HepG2 (cell line): ENCODE measurements around the gene WNT7B. TPM values are rescaled to one million over a fixed set of nuclear protein-coding genes. Genes with fewer than 3 reads are reported as not detected.
A peak's percentile ranks its signal among the peaks of the same experiment; 100 is the strongest.

ENCODE experiments used
- ATAC-seq: fragments of 200-7000 bp; cut with Tn5 transposase; 3 replicates; pipeline ENCODE4 v1.9.1; 2020; ENCODE audit warnings: mild to moderate bottlenecking, moderate library complexity
- BruUV-seq: library from RNA; stranded (reverse); fragments of 400-500 nt; replicated peaks from 2 replicates; lab custom pipeline; 2021; lab: Mats Ljungman, UMichigan
- CTCF ChIA-PET: fragments of 300-600 bp; formaldehyde crosslinking; extraction: SDS; loops from one replicate; lab custom pipeline; 2021; ENCODE audit warnings: low total read pairs, inconsistent platforms, low intra/inter-chr PET ratio; lab: Yijun Ruan, JAX
- POLR2A ChIA-PET: fragments of 350-600 bp; sonication (Branson Sonifier 250); formaldehyde crosslinking; loops from one replicate; lab custom pipeline; 2020; ENCODE audit warnings: antibody characterized with exemption, inconsistent platforms; lab: Yijun Ruan, JAX
- DNase-seq: peaks from one replicate; pipeline ENCODE4 v3.0.0-alpha.2; 2015; ENCODE audit warnings: low spot score
- FAIRE-seq: peaks from 3 replicates; lab custom pipeline; 2011; peaks lifted over from hg19 to GRCh38; lab: Jason Lieb, UNC
- H2AFZ ChIP-seq: one replicate; pipeline ENCODE4 v1.6.1; 2011; ENCODE audit warnings: low read length, inconsistent platforms
- H3K27ac ChIP-seq: fragments of 300-600 bp; 3 replicates; pipeline ENCODE4 v1.8.0; 2011; ENCODE audit warnings: mixed run types, mild to moderate bottlenecking, mixed read lengths, low read length, inconsistent platforms; ENCODE audit not compliant: insufficient read depth; ENCODE audit errors: extremely low read length
- H3K27me3 ChIP-seq, 2 experiments: fragments of 200-600 bp in 1 of 2; 2 replicates in 1 of 2; 3 replicates in 1 of 2; pipeline versions ENCODE4 v1.6.0 to v1.8.0; 2011; ENCODE audit warnings: low read length in 2 of 2, mild to moderate bottlenecking in 2 of 2, moderate library complexity in 2 of 2, inconsistent platforms in 1 of 2; ENCODE audit not compliant: insufficient read depth in 2 of 2, control insufficient read depth in 1 of 2
- H3K36me3 ChIP-seq, 2 experiments: fragments of 200-600 bp in 1 of 2; replicated peaks in 1 of 2; 2 replicates in 1 of 2; 3 replicates in 1 of 2; pipeline versions ENCODE4 v1.5.1 to v1.8.0; 2011; ENCODE audit warnings: low read length in 2 of 2, inconsistent platforms in 1 of 2; ENCODE audit not compliant: insufficient read depth in 2 of 2, control insufficient read depth in 1 of 2
- H3K4me1 ChIP-seq: 2 replicates; pipeline ENCODE4 v1.5.1; 2012; ENCODE audit warnings: low read length, inconsistent platforms; ENCODE audit not compliant: insufficient read depth
- H3K4me2 ChIP-seq: 2 replicates; pipeline ENCODE4 v1.6.0; 2011; ENCODE audit warnings: low read depth, low read length, inconsistent platforms
- H3K4me3 ChIP-seq, 3 experiments: fragments of 200-600 bp in 1 of 3; sonication (generic), shearing (Covaris generic) in 1 of 3; replicated peaks in 1 of 3; 2 replicates each; pipeline ENCODE4 v1.5.1; 2011 to 2016; ENCODE audit warnings: low read length in 3 of 3, inconsistent platforms in 2 of 3, low read depth in 2 of 3, mild to moderate bottlenecking in 2 of 3, control low read depth in 1 of 3, mixed read lengths in 1 of 3; ENCODE audit not compliant: insufficient read depth in 1 of 3
- H3K79me2 ChIP-seq: one replicate; pipeline ENCODE4 v1.6.1; 2011; ENCODE audit warnings: low read length, inconsistent platforms; ENCODE audit not compliant: insufficient read depth
- H3K9ac ChIP-seq: 2 replicates; pipeline ENCODE4 v1.6.0; 2011; ENCODE audit warnings: mild to moderate bottlenecking, low read depth, low read length, inconsistent platforms; ENCODE audit not compliant: insufficient read depth
- H3K9me3 ChIP-seq: 2 replicates; pipeline ENCODE4 v1.5.1; 2012; ENCODE audit warnings: mild to moderate bottlenecking, low read length
- H4K20me1 ChIP-seq: 2 replicates; pipeline ENCODE4 v1.6.0; 2011; ENCODE audit warnings: inconsistent platforms, mild to moderate bottlenecking, low read length, moderate library complexity; ENCODE audit not compliant: insufficient read depth
- CENPT ChIP-seq: sonication (generic); formaldehyde crosslinking; IDR thresholded peaks from 2 replicates; pipeline ENCODE4 v1.8.0; 2022; ENCODE audit warnings: low read depth, mild to moderate bottlenecking, moderate library complexity, missing genetic modification reagents
- CERS6 ChIP-seq: sonication (generic); formaldehyde crosslinking; IDR thresholded peaks from 2 replicates; pipeline ENCODE4 v1.5.0; 2020; ENCODE audit warnings: missing genetic modification reagents
- EEA1 ChIP-seq: sonication (generic); formaldehyde crosslinking; IDR thresholded peaks from 2 replicates; pipeline ENCODE4 v1.5.1; 2020; ENCODE audit warnings: mild to moderate bottlenecking, missing genetic modification reagents, borderline replicate concordance
- GMEB1 ChIP-seq: sonication (generic); formaldehyde crosslinking; IDR thresholded peaks from 2 replicates; pipeline ENCODE4 v1.5.1; 2020; ENCODE audit warnings: missing genetic modification reagents, mild to moderate bottlenecking, borderline replicate concordance
- PAF1 ChIP-seq: IDR thresholded peaks from 2 replicates; pipeline ENCODE4 v1.6.1; 2016; ENCODE audit warnings: missing genetic modification reagents, missing compliant biosample characterization
- SIX1 ChIP-seq: sonication (generic); formaldehyde crosslinking; IDR thresholded peaks from 2 replicates; pipeline ENCODE4 v1.4.0; 2020; ENCODE audit warnings: missing genetic modification reagents, borderline replicate concordance
- ZFY ChIP-seq: sonication (generic); formaldehyde crosslinking; IDR thresholded peaks from 2 replicates; pipeline ENCODE4 v1.4.0; 2020; ENCODE audit warnings: missing genetic modification reagents
- ZNF276 ChIP-seq: sonication (generic); formaldehyde crosslinking; IDR thresholded peaks from 2 replicates; pipeline ENCODE4 v1.4.0; 2020; ENCODE audit warnings: mild to moderate bottlenecking, low read depth, missing genetic modification reagents
- ZNF335 ChIP-seq: sonication (generic); formaldehyde crosslinking; IDR thresholded peaks from 2 replicates; pipeline ENCODE4 v1.4.0; 2020; ENCODE audit warnings: missing genetic modification reagents
- ZNF33A ChIP-seq: sonication (generic); formaldehyde crosslinking; IDR thresholded peaks from 2 replicates; pipeline ENCODE4 v1.5.1; 2020; ENCODE audit warnings: missing genetic modification reagents, mild to moderate bottlenecking, moderate library complexity, borderline replicate concordance
- ZNF629 ChIP-seq: sonication (generic); formaldehyde crosslinking; conservative IDR thresholded peaks from 2 replicates; pipeline ENCODE4 v1.5.0; 2020; ENCODE audit warnings: missing genetic modification reagents
- ZNF776 ChIP-seq: sonication (generic); formaldehyde crosslinking; IDR thresholded peaks from 2 replicates; pipeline ENCODE4 v1.4.0; 2020; ENCODE audit warnings: mild to moderate bottlenecking, missing genetic modification reagents
- WGBS: methylation state at CpG from one replicate; pipeline ENCODE4 v1.1.6; 2017; ENCODE audit warnings: low lambda C conversion rate; 5-methylcytosine and 5-hydroxymethylcytosine counted together
- in situ Hi-C: cut with HindIII; loops from 2 replicates; pipeline ENCODE4 v1.10.0; 2017; ENCODE audit warnings: low pct_unique_long_range_greater_than_20kb; ENCODE audit not compliant: extremely low pct_ligation_motif_present
- intact Hi-C: fragments of 100-400 bp; cut with micrococcal nuclease; formaldehyde crosslinking; loops from one replicate; pipeline ENCODE4 v1.10.0; 2022; ENCODE audit not compliant: unreplicated experiment
- polyA plus RNA-seq, 8 experiments: library from polyadenylated mRNA; depleted of rRNA in 3 of 8; stranded (reverse) in 7 of 8; unstranded in 1 of 8; fragments of >200 nt; fragmentation: Illumina TruSeq in 4 of 8; extraction: Trizol in 4 of 8; gene quantifications; 2 replicates each; pipeline versions ENCODE4 v1.2.1 to v1.2.3, GENCODE V29; 2011 to 2016; ENCODE audit warnings: low read depth in 4 of 8, missing spikeins in 1 of 8, mixed read lengths in 1 of 8; ENCODE audit not compliant: insufficient read depth in 1 of 8
- total RNA-seq, 5 experiments: library from RNA; depleted of rRNA; stranded (reverse); fragments of >200 nt; fragmentation: Illumina TruSeq; extraction: Trizol; gene quantifications; 2 replicates each; pipeline ENCODE4 v1.2.3, GENCODE V29; 2016; ENCODE audit warnings: low read depth in 1 of 5

WNT7B gene
- total and polyA plus RNA-seq, 2 of the 13 experiments (the other 11 are each of a cell fraction or from before 2014, with no cell fraction given) = 0.09 TPM; not detected in 1

GRCh38 chr22:45917700-45918458 is 59.1 kb downstream of the WNT7B start:
- Histone ChIP-seq H3K27me3 (peaks cover 9 to 52% of the 10 kb centered on the region in 2 experiments), H3K9me3 (no peaks in the 10 kb centered on the region), H3K27ac (no peak overlapping the region), H3K79me2 (no peaks in the 10 kb centered on the region), H3K4me2 (no peak overlapping the region), H3K4me1 (no peaks in the 10 kb centered on the region), H4K20me1 (no peaks in the 10 kb centered on the region)
- ATAC-seq (no peak), FAIRE-seq (no peak)
- POLR2A ChIA-PET = no interaction called here
- in situ Hi-C loops (no loop called here), intact Hi-C loops (no loop called here)
- WGBS = 15% methylated on average over 11 of the region's 14 CpGs
- BruUV-seq = no TSS peak
- peak; percentile 87 for TF ChIP-seq ZNF629 (CRISPR knock-in tag)
- no peak for TF ChIP-seq SIX1 (CRISPR knock-in tag)
- TF ChIP-seq, all 625 proteins: peak for 1
- no peak overlapping the region for H3K4me3 ChIP-seq
- H2AFZ ChIP-seq = no peak overlapping the region
- no peak for DNase-seq
- H3K9ac ChIP-seq = no peak overlapping the region
- CTCF ChIA-PET = no interaction called here
- H3K36me3 ChIP-seq = no peaks in the 10 kb centered on the region

- in situ Hi-C loops (no loop called here), intact Hi-C loops (no loop called here)
- Histone ChIP-seq H3K9me3 (no peaks in the 10 kb centered on the region), H3K9ac (no peak overlapping the region), H4K20me1 (no peaks in the 10 kb centered on the region), H3K79me2 (no peaks in the 10 kb centered on the region), H3K4me2 (no peak overlapping the region), H3K4me1 (no peaks in the 10 kb centered on the region), H3K27me3 (peaks cover 9 to 52% of the 10 kb centered on the region in 2 experiments), H3K4me3 (no peak overlapping the region), H3K36me3 (no peaks in the 10 kb centered on the region), H2AFZ (no peak overlapping the region), H3K27ac (no peak overlapping the region)
- no peak for ATAC-seq
- no TSS peak for BruUV-seq
- POLR2A ChIA-PET = no interaction called here
- 0% methylated on average over 2 of the region's 12 CpGs for WGBS
- FAIRE-seq = no peak
- CTCF ChIA-PET = no interaction called here
- no peak for DNase-seq
- no peak for TF ChIP-seq EEA1 (CRISPR knock-in tag)
- TF ChIP-seq CERS6 = no peak
- no peak for TF ChIP-seq ZNF276
- TF ChIP-seq PAF1 = no peak
- TF ChIP-seq ZNF335 = no peak
- no peak for TF ChIP-seq ZFY (CRISPR knock-in tag)
- no peak for TF ChIP-seq ZNF33A
- TF ChIP-seq CENPT (CRISPR knock-in tag) = no peak
- TF ChIP-seq ZNF776 (CRISPR knock-in tag) = no peak
- TF ChIP-seq GMEB1 = no peak
Measured at GRCh38 chr22:45917146-45917545, 59.8 kb downstream of the WNT7B start.
